Endothelial cell of umbilical vein (primary cell): ENCODE measurements around the gene TRAK1. TPM values are rescaled to one million over a fixed set of nuclear protein-coding genes. Genes with fewer than 3 reads are reported as not detected.

ENCODE experiments used
- BruUV-seq: library from RNA; stranded (reverse); fragments of 400-500 nt; replicated peaks from 2 replicates; lab custom pipeline; 2021; lab: Mats Ljungman, UMichigan
- CTCF ChIA-PET: fragments of 300-600, 350-600 bp; sonication (Branson Sonifier 250); formaldehyde crosslinking; loops from one replicate; lab custom pipeline; 2021; ENCODE audit warnings: antibody characterized with exemption, inconsistent platforms; lab: Charles Lee
- POLR2A ChIA-PET: fragments of 300-600, 350-600 bp; sonication (Branson Sonifier 250); formaldehyde crosslinking; loops from one replicate; lab custom pipeline; 2021; ENCODE audit warnings: antibody characterized with exemption, inconsistent platforms; lab: Charles Lee
- DNase-seq: peaks from one replicate; pipeline ENCODE4 v3.0.0-alpha.2; 2011; ENCODE audit warnings: low read depth, low spot score
- FAIRE-seq: peaks from 2 replicates; lab custom pipeline; 2011; peaks lifted over from hg19 to GRCh38; lab: Jason Lieb, UNC
- H2AFZ ChIP-seq: 2 replicates; pipeline ENCODE4 v1.6.0; 2012; ENCODE audit warnings: low read depth, low read length, control low read depth, inconsistent platforms
- H3K27ac ChIP-seq: 2 replicates; pipeline ENCODE4 v1.5.1; 2011; ENCODE audit warnings: low read depth, mild to moderate bottlenecking, control low read depth, low read length, moderate library complexity; ENCODE audit not compliant: insufficient read depth
- H3K27me3 ChIP-seq, 2 experiments: 2 replicates each; pipeline versions ENCODE4 v1.6.0 to v1.6.1; 2011; ENCODE audit warnings: low read length in 2 of 2, mixed read lengths in 1 of 2; ENCODE audit not compliant: control insufficient read depth in 2 of 2, insufficient read depth in 2 of 2
- H3K36me3 ChIP-seq, 2 experiments: 2 replicates in 1 of 2; 3 replicates in 1 of 2; pipeline ENCODE4 v1.5.1; 2011; ENCODE audit warnings: low read length in 2 of 2, mild to moderate bottlenecking in 1 of 2, moderate library complexity in 1 of 2; ENCODE audit not compliant: control insufficient read depth in 2 of 2, insufficient read depth in 2 of 2; ENCODE audit errors: extremely low read depth in 1 of 2
- H3K4me1 ChIP-seq: 3 replicates; pipeline ENCODE4 v1.5.1; 2011; ENCODE audit warnings: mild to moderate bottlenecking, low read length; ENCODE audit not compliant: control insufficient read depth, insufficient read depth; ENCODE audit errors: extremely low read depth
- H3K4me2 ChIP-seq: 2 replicates; pipeline ENCODE4 v1.6.1; 2011; ENCODE audit warnings: low read length, control low read depth, mixed read lengths; ENCODE audit not compliant: insufficient read depth
- H3K4me3 ChIP-seq, 3 experiments: fragments of 200-600 bp in 1 of 3; sonication (generic), shearing (Covaris generic) in 1 of 3; replicated peaks in 1 of 3; 2 replicates each; pipeline ENCODE4 v1.5.1; 2011 to 2016; ENCODE audit warnings: control low read depth in 3 of 3, low read length in 3 of 3, mild to moderate bottlenecking in 2 of 3, inconsistent platforms in 1 of 3, low read depth in 1 of 3, moderate library complexity in 1 of 3; ENCODE audit not compliant: insufficient read depth in 1 of 3
- H3K79me2 ChIP-seq: 2 replicates; pipeline ENCODE4 v1.6.0; 2012; ENCODE audit warnings: low read length, inconsistent platforms; ENCODE audit not compliant: control insufficient read depth, insufficient read depth
- H3K9ac ChIP-seq: replicated peaks from 2 replicates; pipeline ENCODE3; 2011; ENCODE audit warnings: low read length, control low read depth; ENCODE audit not compliant: insufficient read depth; ENCODE audit errors: extremely low read depth
- H3K9me1 ChIP-seq: replicated peaks from 3 replicates; pipeline ENCODE4 v1.6.0; 2011; ENCODE audit warnings: mild to moderate bottlenecking, low read length; ENCODE audit not compliant: control insufficient read depth, insufficient read depth; ENCODE audit errors: extremely low read depth
- H3K9me3 ChIP-seq: replicated peaks from 2 replicates; pipeline ENCODE4 v1.5.1; 2012; ENCODE audit warnings: low read length, inconsistent platforms; ENCODE audit not compliant: control insufficient read depth, insufficient read depth
- H4K20me1 ChIP-seq: replicated peaks from 2 replicates; pipeline ENCODE3; 2011; ENCODE audit warnings: mild to moderate bottlenecking, low read length; ENCODE audit not compliant: control insufficient read depth, insufficient read depth; ENCODE audit errors: extremely low read depth
- CTCF ChIP-seq, 2 donors: IDR thresholded peaks; 1 replicate in 1 of 2; 2 replicates in 1 of 2; pipeline ENCODE4 v1.5.1; 2011; ENCODE audit warnings: low read length in 2 of 2, mild to moderate bottlenecking in 2 of 2, moderate library complexity in 2 of 2, control low read depth in 1 of 2, inconsistent platforms in 1 of 2, low read depth in 1 of 2; ENCODE audit not compliant: insufficient read depth in 1 of 2; ENCODE audit errors: extremely low read depth in 1 of 2
- EZH2 ChIP-seq: IDR thresholded peaks from 2 replicates; pipeline ENCODE4 v1.6.1; 2012; ENCODE audit warnings: borderline replicate concordance, low read depth, mild to moderate bottlenecking, moderate library complexity, low read length, inconsistent platforms; ENCODE audit not compliant: severe bottlenecking
- FOS ChIP-seq: IDR thresholded peaks from 2 replicates; pipeline ENCODE4 v1.6.1; 2011; ENCODE audit warnings: mild to moderate bottlenecking, low read length, moderate library complexity, borderline replicate concordance; ENCODE audit not compliant: insufficient read depth
- GATA2 ChIP-seq: IDR thresholded peaks from 2 replicates; pipeline ENCODE4 v1.7.0; 2011; ENCODE audit warnings: low read depth, mild to moderate bottlenecking, moderate library complexity, mixed read lengths, low read length; ENCODE audit not compliant: insufficient read length, insufficient read depth
- JUN ChIP-seq: IDR thresholded peaks from 2 replicates; pipeline ENCODE4 v1.6.1; 2011; ENCODE audit warnings: borderline replicate concordance, low read depth; ENCODE audit not compliant: insufficient read length, insufficient read depth
- MAX ChIP-seq: IDR thresholded peaks from 2 replicates; pipeline ENCODE4 v1.6.1; 2011; ENCODE audit not compliant: insufficient read depth, insufficient read length
- MYC ChIP-seq: IDR thresholded peaks from one replicate; pipeline ENCODE4 v1.6.1; 2011; ENCODE audit warnings: mild to moderate bottlenecking, low read depth, low read length
- POLR2A ChIP-seq: IDR thresholded peaks from 2 replicates; pipeline ENCODE4 v1.6.1; 2012; ENCODE audit warnings: low read depth, mild to moderate bottlenecking, control low read depth, low read length
- POLR2AphosphoS5 ChIP-seq: IDR thresholded peaks from 2 replicates; pipeline ENCODE4 v1.6.1; 2012; ENCODE audit warnings: low read depth, mild to moderate bottlenecking, control low read depth, low read length, moderate library complexity; ENCODE audit not compliant: insufficient read depth
- dilution Hi-C: fragments of 300-500 bp; cut with MboI; formaldehyde crosslinking; loops from one replicate; pipeline ENCODE4 v1.15.0; 2019; ENCODE audit warnings: low sequenced_read_pairs; ENCODE audit not compliant: extremely low pct_ligation_motif_present
- intact Hi-C: fragments of 100-400 bp; cut with micrococcal nuclease; formaldehyde crosslinking; loops from one replicate; pipeline ENCODE4 v1.10.0; 2022
- polyA plus RNA-seq, 4 experiments: library from polyadenylated mRNA; depleted of rRNA in 3 of 4; stranded (reverse) in 3 of 4; unstranded in 1 of 4; fragments of >200 nt; gene quantifications; 2 replicates each; pipeline versions ENCODE4 v1.2.1 to v1.2.3, GENCODE V29; 2011 to 2012; ENCODE audit warnings: missing spikeins in 1 of 4
- total RNA-seq: library from RNA; stranded (reverse); gene quantifications from 2 replicates; pipeline ENCODE4 v1.2.3, GENCODE V29; 2021

TRAK1 gene
- total and polyA plus RNA-seq, 2 donors (not counting 3 experiments of a cell fraction or from before 2014, with no cell fraction given): 38.5 to 59.6 TPM

- intact Hi-C loops: no loop called here
- TF ChIP-seq EZH2 (no peak), POLR2A (no peak), FOS (no peak), GATA2 (no peak)
- Histone ChIP-seq H4K20me1 (peaks cover 4% of the 10 kb centered on the region), H2AFZ (no peak overlapping the region), H3K36me3 (no peaks in the 10 kb centered on the region), H3K9me1 (no peaks in the 10 kb centered on the region), H3K27me3 (no peaks in the 10 kb centered on the region), H3K9ac (no peak overlapping the region), H3K27ac (no peak overlapping the region), H3K4me3 (no peak overlapping the region), H3K9me3 (no peaks in the 10 kb centered on the region), H3K4me1 (peaks cover under 1% of the 10 kb centered on the region), H3K79me2 (peaks cover 11% of the 10 kb centered on the region), H3K4me2 (no peak overlapping the region)
- ChIA-PET CTCF (interaction anchor here (1.4 kb wide), 1 partner anchor 36 kb away, joined by 4 read pairs; no protein-coding TSS in a partner anchor), POLR2A (no interaction called here)
- FAIRE-seq (no peak), DNase-seq (no peak)
- BruUV-seq: no TSS peak
- dilution Hi-C loops: no loop called here
Observed at GRCh38 chr3:42153039-42153438, 61.9 kb downstream of the TRAK1 start.

GRCh38 chr3:42157540-42158538, 66.7 kb downstream of the TRAK1 start:
- intact Hi-C loops: no loop called here
- BruUV-seq: no TSS peak
- Histone ChIP-seq H4K20me1 (peaks cover 2% of the 10 kb centered on the region), H3K4me3 (no peak overlapping the region), H3K36me3 (no peaks in the 10 kb centered on the region), H3K79me2 (peaks cover 27% of the 10 kb centered on the region), H3K9me3 (no peaks in the 10 kb centered on the region), H3K9ac (no peak overlapping the region), H3K27ac (no peak overlapping the region), H3K4me2 (no peak overlapping the region), H3K4me1 (peaks cover 34% of the 10 kb centered on the region), H3K27me3 (no peaks in the 10 kb centered on the region), H2AFZ (no peak overlapping the region), H3K9me1 (no peaks in the 10 kb centered on the region)
- POLR2A ChIA-PET: no interaction called here
- TF ChIP-seq EZH2 (no peak), GATA2 (no peak), MYC (no peak), CTCF (IDR thresholded peaks at IDR 0.05; ENCODE audit: extremely low read depth in 1 of 2, insufficient read depth in 1 of 2, low read depth in 1 of 2, low read length in 2 of 2) (no peak), JUN (no peak), MAX (no peak), POLR2AphosphoS5 (no peak), FOS (no peak), POLR2A (no peak)
- dilution Hi-C loops: no loop called here
- DNase-seq (no peak), FAIRE-seq (no peak)
- CTCF ChIA-PET: interaction anchor here (2.8 kb wide), 1 partner anchor 33 kb away, joined by 30 read pairs; no protein-coding TSS in a partner anchor
